Osteocyte (in vitro differentiated cells): ENCODE results near the gene CKLF. TPM values are rescaled to one million over a fixed set of nuclear protein-coding genes. Genes with fewer than 3 reads are reported as not detected.

Experiments
- DNase-seq: peaks from one replicate; pipeline ENCODE4 v3.0.0; 2021; ENCODE audit warnings: mixed read lengths; ENCODE audit not compliant: unreplicated experiment; ENCODE audit errors: extremely low spot score
- H3K27ac Mint-ChIP-seq: one replicate; pipeline ENCODE4 v1.8.0; 2021; ENCODE audit warnings: mild to moderate bottlenecking, mixed read lengths; ENCODE audit not compliant: unreplicated experiment
- H3K27me3 Mint-ChIP-seq: one replicate; pipeline ENCODE4 v1.8.0; 2021; ENCODE audit warnings: mixed read lengths; ENCODE audit not compliant: unreplicated experiment
- H3K36me3 Mint-ChIP-seq: one replicate; pipeline ENCODE4 v1.8.0; 2021; ENCODE audit warnings: mixed read lengths; ENCODE audit not compliant: unreplicated experiment
- H3K4me1 Mint-ChIP-seq: one replicate; pipeline ENCODE4 v1.8.0; 2021; ENCODE audit warnings: mixed read lengths; ENCODE audit not compliant: unreplicated experiment
- H3K4me3 Mint-ChIP-seq: one replicate; pipeline ENCODE4 v1.8.0; 2021; ENCODE audit warnings: mild to moderate bottlenecking, moderate library complexity, mixed read lengths; ENCODE audit not compliant: unreplicated experiment
- H3K9me3 Mint-ChIP-seq: one replicate; pipeline ENCODE4 v1.8.0; 2021; ENCODE audit warnings: mixed read lengths; ENCODE audit not compliant: unreplicated experiment
- CTCF ChIP-seq: fragments of 200-600 bp; sonication (generic); IDR thresholded peaks from 2 replicates; pipeline ENCODE4 v1.5.0; 2021; ENCODE audit warnings: antibody characterized with exemption, mild to moderate bottlenecking, moderate library complexity
- total RNA-seq: library from RNA; stranded (reverse); gene quantifications from 2 replicates; pipeline ENCODE4 v1.2.1, GENCODE V29; 2021

The CKLF gene
- total RNA-seq, 1 donor from 2014 or later: 41.5 TPM

- Mint-ChIP-seq H3K27me3 (no peaks in the 10 kb centered on the region), H3K27ac (no peak overlapping the region), H3K36me3 (no peaks in the 10 kb centered on the region), H3K4me1 (peaks cover 40% of the 10 kb centered on the region), H3K9me3 (no peaks in the 10 kb centered on the region), H3K4me3 (no peak overlapping the region)
- no peak for TF ChIP-seq CTCF
- no peak for DNase-seq
These were observed 23.9 kb downstream of the CKLF start for GRCh38 chr16:66576296-66576695.

GRCh38 chr16:66578651-66579531 is 26.5 kb downstream of the CKLF start, which contains the start of gene CMTM2:
TSS of gene CMTM2 (plus strand) at chr16:66579463. CDS start at chr16:66579608, 145 bp downstream.
- Mint-ChIP-seq H3K9me3 (no peaks in the 10 kb centered on the region), H3K27ac (peak within 1 kb of the TSS; percentile 77), H3K4me3 (no peak within 1 kb of the TSS), H3K36me3 (no peaks in the 10 kb centered on the region), H3K4me1 (peaks cover 28% of the 10 kb centered on the region), H3K27me3 (no peaks in the 10 kb centered on the region)
- DNase-seq: no peak
- TF ChIP-seq CTCF: no peak

GRCh38 chr16:66580605-66581209 is 28.3 kb downstream of the CKLF start:
- Mint-ChIP-seq H3K4me3 (no peak overlapping the region), H3K4me1 (peaks cover 23% of the 10 kb centered on the region), H3K9me3 (no peaks in the 10 kb centered on the region), H3K36me3 (no peaks in the 10 kb centered on the region), H3K27me3 (no peaks in the 10 kb centered on the region), H3K27ac (peak overlapping the region; percentile 77)
- DNase-seq: no peak
- peak; percentile 46 for TF ChIP-seq CTCF

- peak overlapping the region; percentile 77 for H3K27ac Mint-ChIP-seq
- H3K36me3 Mint-ChIP-seq: no peaks in the 10 kb centered on the region
- no peaks in the 10 kb centered on the region for H3K27me3 Mint-ChIP-seq
- DNase-seq: no peak
- peaks cover 23% of the 10 kb centered on the region for H3K4me1 Mint-ChIP-seq
- H3K9me3 Mint-ChIP-seq: no peaks in the 10 kb centered on the region
- TF ChIP-seq CTCF: no peak
- no peak overlapping the region for H3K4me3 Mint-ChIP-seq
These were observed 29.0 kb downstream of the CKLF start for GRCh38 chr16:66581246-66581952.
